Stimulated activated CD8-positive, alpha-beta memory T cell treated with anti-CD3 and anti-CD28 coated beads, Interleukin-15, amount 100 ng/mL, for 1 hour (primary cell): ENCODE measurements around the gene RFC3.
A peak's percentile ranks its signal among the peaks of the same experiment; 100 is the strongest.
"Not testable (repeated sequence)": the region's sequence is repeated elsewhere in the genome, so short reads cannot be mapped to it uniquely, and the experiment has no call there.

Source experiments
- DNase-seq: peaks from one replicate; pipeline ENCODE4 v3.0.0-alpha.2; 2020; ENCODE audit warnings: low read depth

RFC3 gene

DNA sequence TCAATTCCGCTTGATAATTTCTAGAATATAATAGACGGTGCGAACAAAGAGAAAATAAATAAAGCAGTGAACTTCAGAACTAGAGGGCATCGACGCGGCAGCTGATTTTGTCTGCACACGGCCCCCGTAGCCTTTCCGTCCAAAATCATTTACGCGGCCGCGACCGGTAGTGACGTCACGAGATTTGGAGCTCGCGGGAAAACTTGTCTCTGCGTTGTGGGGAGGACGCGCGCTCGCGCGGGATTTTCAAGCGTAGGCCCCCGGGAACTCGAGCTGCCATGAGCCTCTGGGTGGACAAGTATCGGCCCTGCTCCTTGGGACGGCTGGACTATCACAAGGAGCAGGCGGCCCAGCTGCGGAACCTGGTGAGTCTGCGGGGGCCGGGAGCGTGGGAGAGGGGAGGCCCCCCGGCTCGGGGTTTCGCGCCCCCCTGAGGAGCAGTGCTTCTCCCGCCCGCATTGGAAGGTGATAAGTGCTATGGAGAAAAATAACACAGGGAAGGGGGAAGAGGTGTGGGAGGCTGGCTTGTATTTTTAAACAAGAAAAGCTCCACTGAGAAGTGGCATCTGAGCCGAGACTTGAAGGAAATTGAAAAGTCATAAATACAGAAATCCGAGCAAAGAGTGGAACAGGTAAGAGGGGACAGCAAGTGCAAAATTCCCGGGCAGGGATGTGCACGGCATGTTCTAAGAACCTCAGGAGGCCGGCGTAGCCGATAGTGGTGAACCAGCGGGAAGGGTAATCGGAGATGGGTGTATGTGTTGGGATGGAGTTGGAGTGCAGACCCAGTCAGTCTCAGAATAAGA lies at the start of gene RFC3:
RFC3 (plus strand) TSS at position 249 of the 806 bp plus-strand sequence; CDS start at position 279, 30 bp downstream.
- peak; percentile 87 for DNase-seq

DNA sequence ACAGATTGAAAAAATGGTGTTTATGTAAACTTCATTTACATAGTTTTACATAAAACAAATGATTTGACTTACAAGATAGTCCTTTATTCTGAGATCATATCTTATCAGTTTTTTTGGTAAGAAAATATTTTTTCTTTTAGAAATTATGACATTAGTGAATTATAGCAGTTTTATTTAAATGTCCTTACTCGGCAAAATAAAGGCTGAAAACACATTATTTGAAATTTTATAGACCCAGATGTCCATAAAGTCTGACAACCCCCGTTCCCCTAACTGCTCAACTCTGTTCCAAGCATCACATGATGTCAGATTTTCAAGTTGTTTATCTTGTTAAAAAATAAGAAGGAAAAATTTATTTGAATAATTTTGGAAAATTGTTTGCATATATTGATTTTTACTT lies 46.7 kb upstream of the RFC3 start:
- DNase-seq: no peak

- no peak for DNase-seq
Measured at GRCh38 chr13:33773790-33774462, 44.0 kb upstream of the RFC3 start.

- no peak for DNase-seq
Measured at GRCh38 chr13:33775339-33776108, 42.4 kb upstream of the RFC3 start.

DNA sequence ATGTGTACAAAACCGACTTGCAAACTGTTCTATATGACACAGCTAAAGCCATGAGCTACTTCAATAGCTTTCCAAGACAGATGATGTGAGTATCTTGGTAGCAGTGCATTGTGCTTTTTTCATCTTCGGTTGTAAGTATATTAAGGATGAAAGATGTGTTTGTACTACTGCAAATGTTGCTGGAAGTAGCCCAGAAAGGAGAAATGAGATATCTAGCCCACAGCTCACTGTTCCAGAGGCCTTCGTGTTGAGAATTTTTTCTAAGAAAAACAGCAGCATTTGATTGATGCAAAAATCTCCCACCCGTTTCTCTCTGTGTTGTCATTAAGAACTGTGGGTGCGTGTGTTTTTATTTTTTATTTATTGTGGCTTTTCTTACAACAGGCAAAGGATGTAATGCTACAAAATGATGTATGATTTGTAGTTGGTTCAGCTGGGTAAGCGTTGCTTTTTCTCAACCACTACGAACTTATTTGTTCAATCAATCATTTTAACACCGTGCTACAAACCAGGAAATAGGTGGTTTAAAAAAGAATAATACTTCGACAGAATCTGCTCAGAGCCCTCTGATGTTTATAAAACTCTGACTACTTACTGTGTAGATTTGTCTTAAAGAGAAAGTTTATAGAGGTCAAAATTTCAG lies 41.6 kb upstream of the RFC3 start:
- no peak for DNase-seq

DNA sequence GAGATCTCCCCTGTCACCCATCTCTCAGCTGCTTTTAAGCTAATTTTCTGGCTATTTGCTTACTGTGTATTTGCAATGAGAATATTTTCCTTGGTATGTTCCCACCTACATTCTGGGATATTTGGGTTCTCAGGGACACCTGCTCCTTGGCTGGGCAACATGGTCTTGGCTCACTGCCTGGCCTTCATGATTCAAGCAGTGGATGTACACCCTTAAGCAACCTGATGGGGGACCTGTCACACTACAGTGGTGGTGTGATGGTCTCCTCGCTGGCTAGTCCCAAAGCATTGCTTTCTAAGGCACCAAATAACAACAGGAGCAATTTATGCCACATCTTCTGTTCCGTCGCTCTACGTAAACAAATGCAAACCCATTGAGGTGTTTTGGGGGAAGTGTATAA lies 35.3 kb upstream of the RFC3 start:
- DNase-seq: no peak

DNA sequence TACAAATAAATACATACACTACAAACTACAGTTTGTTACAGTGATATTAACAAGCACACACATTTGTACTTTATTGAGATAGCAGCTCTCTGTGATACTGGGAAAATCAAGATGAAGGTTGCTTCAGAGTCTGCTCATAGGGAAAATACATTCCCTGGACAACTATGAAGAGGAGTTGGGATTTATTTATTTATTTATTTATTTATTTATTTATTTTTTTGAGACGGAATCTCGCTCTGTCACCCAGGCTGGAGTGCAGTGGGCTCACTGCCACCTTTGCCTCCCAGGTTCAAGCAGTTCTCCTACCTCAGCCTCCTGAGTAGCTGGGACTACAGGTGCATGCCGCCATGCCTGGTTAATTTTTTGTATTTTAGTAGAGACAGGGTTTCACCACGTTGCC lies 34.7 kb upstream of the RFC3 start:
- not testable (repeated sequence) for DNase-seq

DNA sequence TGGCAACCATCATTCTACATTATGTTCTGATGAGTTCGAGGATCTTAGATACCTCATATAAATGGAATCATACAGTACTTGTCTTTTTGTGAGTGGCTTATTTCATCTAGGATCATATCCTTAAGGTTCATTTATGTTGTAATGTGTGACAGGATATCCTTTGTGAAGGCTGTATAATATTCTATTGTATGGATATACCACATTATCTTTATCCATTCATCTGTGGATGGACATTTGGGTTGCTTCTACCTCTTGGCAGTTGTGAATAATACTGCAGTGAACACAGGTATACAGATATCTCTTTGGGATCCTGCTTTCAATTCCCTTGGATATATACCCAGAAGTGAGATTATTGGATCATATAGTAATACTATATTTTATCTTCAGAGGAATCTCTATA lies 33.2 kb upstream of the RFC3 start:
- no peak for DNase-seq

GRCh38 chr13:33785384-33785783 lies 32.6 kb upstream of the RFC3 start:
- DNase-seq: no peak

GRCh38 chr13:33787051-33787591 lies 30.8 kb upstream of the RFC3 start:
- no peak for DNase-seq

GRCh38 chr13:33789066-33789606 lies 28.8 kb upstream of the RFC3 start:
- DNase-seq: no peak

GRCh38 chr13:33789739-33790138 lies 28.2 kb upstream of the RFC3 start:
- DNase-seq: no peak

DNA sequence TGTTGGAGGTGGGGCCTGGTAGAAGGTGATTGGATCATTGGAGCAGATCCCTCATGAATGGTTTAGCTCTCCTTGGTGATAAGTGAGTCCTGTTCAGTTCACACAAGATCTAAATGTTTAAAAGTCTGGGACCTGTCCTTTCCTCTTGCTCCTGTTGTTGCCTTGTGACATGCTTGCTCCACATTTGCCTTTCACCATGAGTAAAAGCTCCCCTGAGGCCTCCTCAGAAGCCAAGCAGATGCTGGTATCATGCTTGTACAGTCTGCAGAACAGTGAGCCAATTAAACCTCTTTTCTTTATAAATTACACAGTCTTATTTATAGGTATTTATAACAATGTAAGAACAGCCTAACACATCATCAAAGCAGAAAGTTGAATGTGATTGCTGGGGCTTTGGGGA lies 24.2 kb upstream of the RFC3 start:
- DNase-seq: no peak

DNA sequence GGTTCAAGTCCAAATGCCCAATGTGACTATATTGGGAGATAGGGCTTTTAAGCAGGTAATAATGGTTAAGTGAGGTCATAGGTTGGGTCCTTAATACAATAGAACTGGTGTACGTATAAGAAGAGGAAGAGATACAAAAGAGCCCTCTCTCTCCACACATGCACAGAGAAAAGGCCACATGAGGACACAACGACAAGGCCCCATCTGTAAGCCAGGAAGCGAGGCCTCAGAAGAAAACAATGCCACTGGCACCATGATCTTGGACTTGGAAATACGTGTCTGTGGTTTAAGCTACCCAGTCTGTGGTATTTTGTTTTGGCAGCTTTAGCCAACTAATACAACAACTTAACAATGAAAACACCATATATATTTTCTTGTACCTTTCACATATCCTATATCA lies 23.4 kb upstream of the RFC3 start:
- DNase-seq: no peak

DNA sequence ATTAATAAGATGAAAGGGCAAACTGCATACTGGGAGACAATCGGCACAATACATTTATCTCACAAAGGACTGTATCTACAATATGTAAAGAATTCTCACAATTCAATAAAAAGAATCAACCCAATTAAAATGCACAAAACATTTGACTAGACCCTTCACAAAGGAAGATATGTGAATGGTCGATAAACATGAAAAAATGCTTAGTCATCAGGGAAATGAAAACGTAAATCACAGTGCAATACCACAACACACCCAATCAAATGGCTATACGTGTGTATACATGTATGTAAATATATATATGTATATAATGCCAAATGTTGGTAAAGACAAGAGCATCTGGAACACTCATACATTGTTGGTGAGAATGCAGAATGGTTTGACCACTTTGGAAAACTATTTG lies 21.9 kb upstream of the RFC3 start:
- DNase-seq: no peak

DNA sequence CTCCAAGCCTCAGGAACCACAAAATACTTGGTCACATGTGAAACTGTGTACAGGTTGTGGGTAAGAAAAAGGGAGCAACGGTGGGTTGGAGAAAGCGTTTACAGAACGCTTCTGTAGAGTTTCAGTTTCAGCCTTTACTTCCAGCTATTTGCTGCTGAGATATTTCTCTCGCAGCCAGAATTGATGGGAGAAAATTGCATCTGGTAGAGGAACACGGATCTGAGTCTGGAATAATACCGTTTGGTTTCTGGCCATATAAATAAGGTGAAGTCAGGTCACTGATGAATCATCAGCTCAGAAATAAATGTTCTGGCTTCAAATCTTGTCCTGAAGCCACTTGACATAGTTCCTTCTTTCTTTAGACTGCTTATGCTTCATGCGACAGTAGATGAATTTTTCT lies 20.3 kb upstream of the RFC3 start:
- DNase-seq: no peak

DNA sequence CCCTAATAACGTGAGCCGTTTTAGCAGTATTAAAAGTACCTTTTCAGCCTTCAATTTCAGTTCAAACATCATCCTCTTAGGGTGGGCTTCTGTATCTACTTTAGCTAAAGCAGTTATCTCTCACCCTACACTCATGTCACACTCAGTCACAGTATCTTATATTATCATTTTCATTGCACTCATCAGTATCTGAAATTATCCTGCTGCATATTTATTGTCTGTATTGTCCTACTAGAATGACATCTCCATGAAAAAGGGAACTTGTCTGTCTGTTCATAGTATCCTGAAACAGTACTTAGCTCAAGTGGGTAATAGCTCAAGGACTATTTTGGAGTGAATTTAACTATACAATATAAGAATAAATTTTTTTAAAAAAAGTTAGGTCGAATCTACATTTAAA lies 19.9 kb upstream of the RFC3 start:
- no peak for DNase-seq

GRCh38 chr13:33799950-33800592 lies 17.9 kb upstream of the RFC3 start:
- no peak for DNase-seq

DNA sequence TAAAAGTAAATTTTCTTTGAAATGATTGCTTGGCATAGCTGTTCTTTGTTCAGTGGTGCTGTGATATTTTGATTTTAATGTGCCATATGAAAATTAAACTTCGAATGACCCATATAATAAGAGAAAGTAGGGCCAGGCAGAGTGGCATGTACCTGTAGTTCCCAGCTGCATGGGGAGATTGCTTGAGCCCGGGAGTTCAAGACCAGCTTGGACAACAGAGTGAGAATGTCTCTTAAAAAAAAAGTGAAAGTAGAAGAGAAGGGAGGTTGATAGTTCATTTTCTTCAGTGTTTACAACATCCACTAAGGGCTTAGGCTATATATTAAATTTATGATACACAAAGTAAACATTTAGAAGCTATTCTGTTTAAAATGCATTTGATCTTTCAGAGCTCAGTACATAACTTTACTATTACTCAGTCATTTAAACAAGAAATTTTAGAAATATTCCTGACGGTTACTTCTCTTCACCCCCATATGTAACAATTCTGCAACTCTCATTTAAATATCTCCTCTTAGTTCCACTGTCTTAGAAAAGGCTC lies 17.2 kb upstream of the RFC3 start:
- DNase-seq: no peak

DNA sequence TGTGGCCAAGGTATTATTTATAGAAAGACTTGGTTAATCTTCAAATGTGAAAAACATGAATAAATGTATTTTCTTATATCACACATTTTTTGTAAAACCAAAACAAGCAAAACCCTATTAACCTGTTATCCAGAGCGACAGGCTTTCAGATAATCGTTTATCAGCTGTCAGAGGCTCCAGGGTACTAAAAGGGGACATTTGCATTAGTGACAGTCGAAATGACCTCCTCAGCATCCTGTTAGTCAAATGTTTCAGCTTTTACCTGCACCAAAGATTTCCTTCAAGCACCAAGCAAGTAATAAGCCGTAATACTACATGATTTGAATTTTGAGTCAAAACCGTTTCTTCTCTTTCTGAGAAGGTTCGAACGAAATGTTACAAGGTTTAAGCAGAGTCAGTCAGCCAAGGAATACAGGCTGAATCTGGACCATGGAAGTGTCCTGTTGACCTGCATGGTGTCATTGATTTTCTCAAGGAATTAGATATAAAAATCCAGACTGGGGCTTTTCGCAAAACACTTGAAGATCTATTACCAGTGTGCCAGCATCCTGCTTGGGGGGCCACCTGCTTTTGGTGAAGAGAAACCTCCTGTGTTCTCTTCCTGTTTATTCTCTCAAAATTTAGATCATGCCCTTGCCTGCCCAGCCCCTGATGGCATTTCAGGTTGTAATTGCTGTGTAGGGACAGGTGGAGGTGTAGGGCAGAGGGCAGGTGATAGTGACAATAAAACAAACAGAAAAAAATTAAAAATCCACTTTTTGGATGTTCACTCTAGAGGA lies 11.3 kb upstream of the RFC3 start:
- DNase-seq: no peak
